AG04449 (cell line): ENCODE results near the gene ANKS1B.

Experiments
- CTCF ChIA-PET: fragments of 350-600 bp; formaldehyde crosslinking; extraction: SDS; loops from one replicate; lab custom pipeline; 2021; ENCODE audit warnings: antibody characterized with exemption; lab: Yijun Ruan, JAX
- POLR2A ChIA-PET: fragments of 400-600, 350-600 bp; formaldehyde crosslinking; extraction: SDS; loops from one replicate; lab custom pipeline; 2020; ENCODE audit warnings: antibody characterized with exemption, inconsistent platforms; lab: Yijun Ruan, JAX
- DNase-seq: peaks from one replicate; pipeline ENCODE4 v3.0.0-alpha.2; 2010; ENCODE audit warnings: low read depth, low spot score
- H3K4me3 ChIP-seq: 2 replicates; pipeline ENCODE4 v1.5.1; 2011; ENCODE audit warnings: low read depth, mild to moderate bottlenecking, control low read depth, low read length
- TF ChIP-seq, protein P1 (sequence below): IDR thresholded peaks from one replicate; pipeline ENCODE4 v1.5.1; 2011; ENCODE audit warnings: mild to moderate bottlenecking, moderate library complexity, low read length, control low read depth, inconsistent platforms; ENCODE audit not compliant: insufficient read depth; ENCODE audit errors: missing control alignments

ANKS1B gene

DNA sequence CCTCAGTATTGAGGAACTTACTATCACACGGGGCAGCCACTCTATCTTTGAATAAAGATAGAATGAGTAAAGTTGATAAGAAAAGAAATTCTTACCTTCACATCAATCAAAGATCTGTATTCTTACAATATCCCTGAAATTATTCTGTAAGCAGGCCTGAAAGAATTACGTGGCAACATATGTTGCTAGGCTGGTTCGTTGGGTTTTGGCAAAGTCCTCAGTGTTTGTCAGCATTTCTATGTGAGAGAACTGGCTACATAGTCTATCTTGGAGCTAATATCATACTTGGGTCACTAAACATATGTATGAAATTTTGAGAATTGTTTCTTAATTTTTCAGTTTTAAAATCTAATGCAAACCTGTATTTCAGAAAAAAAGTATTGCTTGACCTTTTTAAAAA, 749.4 kb downstream of the ANKS1B start:
- TF ChIP-seq, protein P1, sequence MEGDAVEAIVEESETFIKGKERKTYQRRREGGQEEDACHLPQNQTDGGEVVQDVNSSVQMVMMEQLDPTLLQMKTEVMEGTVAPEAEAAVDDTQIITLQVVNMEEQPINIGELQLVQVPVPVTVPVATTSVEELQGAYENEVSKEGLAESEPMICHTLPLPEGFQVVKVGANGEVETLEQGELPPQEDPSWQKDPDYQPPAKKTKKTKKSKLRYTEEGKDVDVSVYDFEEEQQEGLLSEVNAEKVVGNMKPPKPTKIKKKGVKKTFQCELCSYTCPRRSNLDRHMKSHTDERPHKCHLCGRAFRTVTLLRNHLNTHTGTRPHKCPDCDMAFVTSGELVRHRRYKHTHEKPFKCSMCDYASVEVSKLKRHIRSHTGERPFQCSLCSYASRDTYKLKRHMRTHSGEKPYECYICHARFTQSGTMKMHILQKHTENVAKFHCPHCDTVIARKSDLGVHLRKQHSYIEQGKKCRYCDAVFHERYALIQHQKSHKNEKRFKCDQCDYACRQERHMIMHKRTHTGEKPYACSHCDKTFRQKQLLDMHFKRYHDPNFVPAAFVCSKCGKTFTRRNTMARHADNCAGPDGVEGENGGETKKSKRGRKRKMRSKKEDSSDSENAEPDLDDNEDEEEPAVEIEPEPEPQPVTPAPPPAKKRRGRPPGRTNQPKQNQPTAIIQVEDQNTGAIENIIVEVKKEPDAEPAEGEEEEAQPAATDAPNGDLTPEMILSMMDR, result no peak
- DNase-seq, result no peak
- POLR2A ChIA-PET, result no interaction called here
- no peak overlapping the region for H3K4me3 ChIP-seq
- CTCF ChIA-PET, result no interaction called here

DNA sequence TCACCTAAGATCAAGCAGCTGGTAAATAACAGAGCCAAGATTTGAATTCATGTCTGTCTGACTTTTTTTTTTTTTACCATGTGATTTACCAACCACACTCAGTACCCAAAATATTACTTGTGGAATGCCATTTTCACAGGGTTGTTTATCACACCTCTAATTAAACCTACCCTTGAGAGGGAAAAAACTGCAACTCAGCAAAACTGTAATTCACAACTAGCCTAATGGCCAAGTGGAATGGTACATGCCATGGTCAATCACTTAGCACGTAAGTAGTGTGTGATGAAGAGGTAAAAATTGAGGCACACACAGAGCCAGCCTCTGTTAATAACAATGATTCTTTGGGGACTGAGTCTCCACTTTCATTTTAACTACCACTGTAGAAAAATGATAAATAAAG, 750.0 kb downstream of the ANKS1B start:
- TF ChIP-seq, protein P1, result no peak
- DNase-seq, result no peak
- ChIA-PET CTCF (no interaction called here), POLR2A (no interaction called here)
- H3K4me3 ChIP-seq, result no peak overlapping the region

DNA sequence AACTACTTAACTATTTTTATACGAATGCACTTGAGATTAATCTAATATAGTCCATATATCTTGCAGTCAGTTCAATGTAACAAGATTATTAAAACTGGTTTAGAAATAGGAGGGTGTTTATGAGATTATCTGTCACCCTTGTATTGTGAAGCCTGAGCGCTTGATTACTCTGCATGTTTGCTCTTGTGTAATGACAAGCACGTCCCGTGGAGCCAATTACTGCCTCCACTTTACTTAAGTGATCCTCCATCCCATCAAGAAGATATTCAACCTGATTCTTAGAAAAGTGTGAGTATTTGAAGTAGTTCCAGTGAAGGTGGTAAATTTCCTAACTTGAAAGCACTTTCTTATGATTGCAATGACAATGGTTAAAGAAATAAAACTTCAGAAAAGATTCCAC, 752.4 kb downstream of the ANKS1B start:
- ChIA-PET POLR2A (no interaction called here), CTCF (no interaction called here)
- no peak for DNase-seq
- TF ChIP-seq, protein P1, result no peak
- no peak overlapping the region for H3K4me3 ChIP-seq

DNA sequence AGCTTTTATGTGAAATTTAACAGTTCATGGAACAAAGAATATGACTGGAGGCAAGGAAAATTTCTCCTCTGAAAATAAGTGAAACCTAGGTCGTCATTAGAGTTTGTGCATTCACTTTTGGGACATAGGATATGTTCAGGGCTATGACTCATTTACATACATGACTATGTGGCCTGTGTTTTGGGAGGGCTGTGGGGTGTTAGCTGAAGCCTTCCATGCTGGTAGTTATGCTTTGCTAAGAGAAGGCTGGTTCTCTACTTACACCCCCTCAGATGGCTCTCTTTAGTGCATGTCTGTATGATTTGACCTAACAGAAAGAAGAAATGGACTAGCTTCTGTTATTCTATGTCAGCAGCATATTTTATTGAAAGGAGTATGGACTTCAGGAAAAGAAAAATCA, 753.7 kb downstream of the ANKS1B start:
- TF ChIP-seq, protein P1, result no peak
- POLR2A ChIA-PET, result no interaction called here
- no peak for DNase-seq
- H3K4me3 ChIP-seq, result no peak overlapping the region
- CTCF ChIA-PET, result no interaction called here

DNA sequence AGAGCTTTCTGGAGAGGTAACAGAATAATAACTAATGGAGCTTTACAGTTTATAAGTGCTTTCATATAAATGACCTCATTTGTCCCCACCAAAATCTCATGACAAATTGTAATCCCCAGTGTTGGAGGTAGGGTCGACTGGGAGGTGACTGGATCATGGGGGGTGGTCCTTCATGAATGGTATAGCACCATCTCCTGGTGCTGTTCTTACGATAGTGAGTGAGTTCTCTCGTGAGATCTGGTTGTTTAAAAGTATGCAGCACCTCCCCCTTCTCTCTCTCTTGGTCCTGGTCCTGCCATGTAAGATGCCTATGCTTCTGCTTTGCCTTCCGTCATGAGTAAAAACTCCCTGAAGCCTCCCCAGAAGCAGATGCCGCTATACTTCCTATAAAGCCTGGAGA, 760.5 kb downstream of the ANKS1B start:
- H3K4me3 ChIP-seq, result no peak overlapping the region
- ChIA-PET POLR2A (no interaction called here), CTCF (no interaction called here)
- TF ChIP-seq, protein P1, result no peak
- DNase-seq, result no peak

DNA sequence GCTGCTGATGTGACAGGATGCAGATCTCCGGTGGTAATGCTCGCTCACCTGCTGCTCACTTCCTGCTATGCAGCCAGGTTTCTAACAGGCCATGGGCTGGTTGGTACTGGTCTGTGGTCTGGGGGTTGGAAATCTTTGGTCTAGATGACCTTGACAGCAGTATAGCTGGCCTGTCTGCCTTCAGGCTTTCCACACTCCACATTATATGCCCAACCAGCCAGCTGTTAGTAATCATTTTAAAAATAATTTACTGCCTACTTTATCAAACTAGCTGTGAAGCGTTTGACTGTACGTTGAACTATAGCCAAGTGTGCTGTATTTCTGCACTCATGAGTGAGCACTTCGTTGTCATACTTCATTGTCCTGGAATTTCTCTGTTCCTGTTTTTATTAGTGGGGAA, 761.2 kb downstream of the ANKS1B start:
- ChIA-PET POLR2A (no interaction called here), CTCF (no interaction called here)
- H3K4me3 ChIP-seq, result no peak overlapping the region
- DNase-seq, result no peak
- TF ChIP-seq, protein P1, result no peak
